Subcutaneous adipose tissue (tissue), 4 donors: ENCODE results near the gene LRRC30. TPM values are rescaled to one million over a fixed set of nuclear protein-coding genes. Genes with fewer than 3 reads are reported as not detected.

Experiments
- CTCF ChIP-seq: fragments of 450-650 bp; IDR thresholded peaks from one replicate; pipeline ENCODE4 v1.5.1; 2016; ENCODE audit warnings: low read depth, mild to moderate bottlenecking, control low read depth, antibody characterized with exemption, moderate library complexity
- total RNA-seq, 4 donors: library from RNA; depleted of rRNA; stranded (reverse); fragments of >200 nt; gene quantifications; one replicate each; pipeline ENCODE4 v1.1.0, GENCODE V29; 2016

LRRC30 gene
- total RNA-seq, 4 donors from 2014 or later = not detected

DNA sequence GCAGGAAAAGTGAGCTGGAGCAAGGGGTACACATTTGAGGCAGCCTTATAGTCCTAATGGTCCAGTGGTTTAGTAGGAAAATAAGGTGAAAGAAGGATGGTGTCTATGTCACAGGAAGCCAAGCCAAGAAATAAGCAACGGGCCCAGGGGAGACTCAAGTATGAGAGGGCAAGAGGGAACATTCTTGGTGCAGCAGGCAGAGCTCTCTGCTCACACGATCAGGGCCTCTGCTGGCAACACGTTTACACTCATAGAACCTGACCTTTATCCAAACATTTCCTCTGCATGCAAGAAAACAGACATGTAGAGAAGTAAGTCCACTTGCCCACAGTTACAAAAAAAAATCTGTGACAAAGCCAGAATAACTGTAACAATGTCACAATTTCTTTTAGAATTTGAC lies 32.6 kb upstream of the LRRC30 start:
- no peak for TF ChIP-seq CTCF

DNA sequence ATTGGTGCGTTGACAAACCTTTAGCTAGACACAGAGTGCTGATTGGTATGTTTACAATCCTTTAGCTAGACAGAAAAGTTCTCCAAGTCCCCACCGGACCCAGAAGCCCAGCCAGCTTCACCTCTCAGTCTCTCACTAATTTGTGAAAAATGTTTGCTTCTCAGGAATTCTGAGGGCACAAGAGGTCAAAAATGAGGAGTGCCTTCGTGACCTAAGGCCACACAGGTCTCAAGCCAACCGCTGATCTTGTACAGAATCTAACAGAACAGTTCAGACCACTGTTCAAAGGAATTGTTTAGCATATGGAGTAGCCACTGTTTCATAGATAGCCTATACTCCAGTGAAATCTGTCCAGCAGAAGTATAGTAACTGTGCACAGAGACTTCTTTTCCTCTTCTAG lies 29.8 kb upstream of the LRRC30 start:
- no peak for TF ChIP-seq CTCF

- no peak for TF ChIP-seq CTCF
Measured at GRCh38 chr18:7202169-7202568, 28.7 kb upstream of the LRRC30 start.

DNA sequence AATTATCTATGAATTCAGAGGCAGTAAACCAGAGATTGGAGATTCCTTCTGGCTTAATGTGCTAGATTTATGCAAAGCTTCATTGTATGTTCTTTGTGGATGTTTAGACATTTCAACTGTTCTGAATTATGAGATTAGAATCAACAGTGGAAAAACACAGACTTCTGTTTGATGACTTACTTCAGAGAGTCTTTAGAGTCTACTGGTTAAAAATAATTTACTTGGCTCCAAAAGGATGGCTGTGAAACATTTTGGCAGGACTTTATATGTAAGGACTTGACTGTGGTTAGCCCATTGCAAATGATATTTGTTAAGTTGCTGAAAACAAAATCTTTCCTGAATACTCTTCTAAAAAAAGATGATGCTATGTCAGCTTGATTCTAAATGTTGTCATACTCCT lies 25.5 kb upstream of the LRRC30 start:
- no peak for TF ChIP-seq CTCF

DNA sequence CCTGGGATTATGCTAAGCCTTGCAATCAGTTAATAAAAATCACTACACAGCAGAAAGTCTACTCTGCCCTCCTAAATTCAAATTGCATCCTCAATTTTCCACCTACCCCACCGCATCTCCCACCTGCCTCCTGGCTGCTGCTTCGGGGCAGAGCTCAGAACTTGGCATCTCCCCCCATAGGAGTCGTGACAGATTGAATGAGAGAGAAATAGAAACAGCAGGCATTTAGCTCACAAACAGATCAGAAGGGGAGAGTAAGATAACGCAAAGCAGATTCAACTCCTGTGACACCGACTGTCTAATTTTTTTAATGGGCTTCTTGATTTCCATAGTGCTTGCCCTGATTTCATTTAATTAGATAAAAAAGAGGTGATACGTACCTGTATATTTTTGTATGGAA lies 24.7 kb upstream of the LRRC30 start:
- TF ChIP-seq CTCF = no peak

DNA sequence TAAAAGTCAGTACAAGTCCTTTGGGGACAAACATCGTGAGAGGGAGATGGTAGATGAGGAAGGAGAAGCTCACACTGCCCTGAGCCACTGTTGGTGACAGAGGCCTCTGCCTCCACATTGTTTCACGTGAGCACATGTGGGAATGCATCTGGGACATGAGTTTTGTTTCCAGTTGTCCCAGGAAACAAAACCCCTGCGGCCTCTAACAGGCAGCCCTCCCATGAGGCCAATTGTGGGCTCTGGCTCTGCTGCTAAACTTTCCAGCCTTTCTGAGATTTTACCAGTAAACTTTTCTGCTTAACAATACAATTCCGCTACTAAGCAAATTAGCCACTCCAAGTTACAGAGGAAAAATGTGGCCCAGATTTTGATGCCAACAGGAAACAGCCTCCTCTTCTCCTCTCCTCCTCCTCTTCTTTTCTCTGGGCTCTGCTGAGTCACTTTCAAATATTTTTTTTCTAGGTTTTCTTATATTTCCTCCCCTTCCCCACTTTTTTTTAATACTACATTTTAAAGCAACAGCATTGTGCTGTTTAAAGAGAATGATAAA lies 23.4 kb upstream of the LRRC30 start:
- TF ChIP-seq CTCF = no peak

DNA sequence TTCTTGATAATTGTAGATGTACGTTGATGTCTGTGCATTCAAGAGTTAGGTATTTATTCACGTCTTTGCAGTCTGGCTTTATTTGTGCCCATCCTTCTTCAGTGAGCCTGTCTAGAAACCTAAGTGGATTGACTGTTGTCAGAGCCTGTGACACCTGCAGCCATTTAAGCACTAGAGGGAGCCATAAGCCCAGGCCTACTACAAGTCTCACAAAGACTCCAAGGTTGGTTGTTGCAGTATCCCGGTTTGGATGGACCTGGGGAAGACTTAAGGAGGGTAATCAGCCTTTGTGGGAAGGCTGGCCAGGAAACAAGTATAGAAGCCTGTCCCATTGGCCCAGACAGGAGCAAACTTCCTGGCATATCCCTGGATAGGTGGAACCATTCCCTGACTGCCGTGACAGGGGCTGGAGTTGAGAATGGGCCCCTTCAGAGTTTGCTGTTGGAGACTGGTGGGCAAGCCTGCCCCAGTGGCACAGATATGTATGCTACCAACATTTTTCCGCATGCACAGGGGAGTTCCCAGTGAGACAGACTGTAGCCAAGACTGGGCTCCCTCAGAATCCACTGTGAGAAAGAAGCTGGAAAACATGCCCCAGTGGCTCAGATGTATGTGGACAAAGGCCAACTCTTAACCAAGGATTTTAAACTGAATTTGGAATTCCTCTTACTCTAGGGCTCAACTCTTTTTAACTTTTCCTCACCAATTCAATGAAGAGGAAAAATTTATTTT lies 9.3 kb upstream of the LRRC30 start:
- no peak for TF ChIP-seq CTCF
